GM12891 (cell line): ENCODE results near the gene THAP10.

ENCODE experiments used
- DNase-seq: peaks from one replicate; pipeline ENCODE4 v3.0.0; 2011; ENCODE audit warnings: low spot score; ENCODE audit not compliant: insufficient read length
- FAIRE-seq: peaks from 2 replicates; lab custom pipeline; 2011; peaks lifted over from hg19 to GRCh38; lab: Jason Lieb, UNC
- PAX5 ChIP-seq: IDR thresholded peaks from 2 replicates; pipeline ENCODE4 v1.6.1; 2011; ENCODE audit warnings: low read length, moderate library complexity, mild to moderate bottlenecking; ENCODE audit not compliant: insufficient read depth, severe bottlenecking
- POLR2A ChIP-seq: IDR thresholded peaks from 2 replicates; pipeline ENCODE4 v1.6.1; 2011; ENCODE audit warnings: low read depth, low read length, control low read depth
- POLR2AphosphoS5 ChIP-seq: IDR thresholded peaks from 2 replicates; pipeline ENCODE4 v1.6.1; 2011; ENCODE audit warnings: low read depth, low read length, control low read depth
- POU2F2 ChIP-seq: IDR thresholded peaks from 2 replicates; pipeline ENCODE4 v1.6.1; 2011; ENCODE audit warnings: low read depth, mild to moderate bottlenecking, control low read depth, low read length, moderate library complexity
- SPI1 ChIP-seq: IDR thresholded peaks from 2 replicates; pipeline ENCODE4 v1.6.1; 2011; ENCODE audit warnings: low read depth, low read length, control low read depth
- TAF1 ChIP-seq: IDR thresholded peaks from 2 replicates; pipeline ENCODE4 v1.6.1; 2011; ENCODE audit warnings: low read depth, low read length, control low read depth

Gene THAP10

GRCh38 chr15:70835415-70835814 lies 56.8 kb downstream of the THAP10 start:
- DNase-seq (no peak), FAIRE-seq (no peak)
- no peak for TF ChIP-seq POLR2A
- TF ChIP-seq SPI1 = no peak
- no peak for TF ChIP-seq POU2F2
- no peak for TF ChIP-seq PAX5
- TF ChIP-seq TAF1 = no peak
- no peak for TF ChIP-seq POLR2AphosphoS5

- DNase-seq (no peak), FAIRE-seq (no peak)
- TF ChIP-seq SPI1 (no peak), TAF1 (no peak), POU2F2 (no peak), POLR2A (no peak), PAX5 (no peak), POLR2AphosphoS5 (no peak)
Measured at GRCh38 chr15:70834999-70835398, 57.2 kb downstream of the THAP10 start.

GRCh38 chr15:70833861-70834765 lies 58.1 kb downstream of the THAP10 start:
- TF ChIP-seq POLR2AphosphoS5 (no peak), TAF1 (no peak), POU2F2 (no peak), PAX5 (no peak), POLR2A (no peak), SPI1 (no peak)
- DNase-seq (no peak), FAIRE-seq (no peak)

- TF ChIP-seq POLR2A (no peak), POLR2AphosphoS5 (no peak), PAX5 (no peak), SPI1 (no peak), TAF1 (no peak), POU2F2 (no peak)
- no peak for DNase-seq
- no peak for FAIRE-seq
Measured at GRCh38 chr15:70833422-70833821, 58.8 kb downstream of the THAP10 start.

- TF ChIP-seq POLR2A (no peak), TAF1 (no peak), POLR2AphosphoS5 (no peak), POU2F2 (no peak), SPI1 (no peak), PAX5 (no peak)
- DNase-seq = no peak
- FAIRE-seq = no peak
Measured at GRCh38 chr15:70832176-70832575, 60.1 kb downstream of the THAP10 start.
